Measurements from ENCODE around the gene FAIM2. TPM values are rescaled to one million over a fixed set of nuclear protein-coding genes. Genes with fewer than 3 reads are reported as not detected.

The FAIM2 gene
- 59.1 TPM for total RNA-seq

GRCh38 chr12:49903700-49904423 lies at the start of gene FAIM2:
TSS of gene FAIM2 (minus strand) at chr12:49903900. CDS start at chr12:49903792, 108 bp downstream.

GRCh38 chr12:49950273-49951251 lies 46.9 kb upstream of the FAIM2 start, which contains the start of gene AQP2:
TSS of gene AQP2 (plus strand) at chr12:49950737. CDS start at chr12:49950831, 94 bp downstream.

GRCh38 chr12:49842519-49843352 lies 61.0 kb downstream of the FAIM2 start, which contains the start of gene BCDIN3D:
TSS of gene BCDIN3D (minus strand) at chr12:49843106. CDS start at chr12:49843087, 19 bp downstream.

GRCh38 chr12:49828133-49829091 lies 75.3 kb downstream of the FAIM2 start, which contains the start of gene NCKAP5L:
TSS of gene NCKAP5L (minus strand) at chr12:49828413. CDS start at chr12:49804044, 24,369 bp downstream.

Other genes starting within 250 kb of the FAIM2 start
- 15.7 TPM for gene FMNL3, start 196.5 kb downstream of the FAIM2 start, total RNA-seq
- gene TMBIM6, start 162.3 kb downstream of the FAIM2 start, total RNA-seq, result 442 TPM
- 14.5 TPM for gene NCKAP5L, start 75.5 kb downstream of the FAIM2 start, total RNA-seq
- gene BCDIN3D, start 60.8 kb downstream of the FAIM2 start, total RNA-seq, result 6.2 TPM
- not detected for gene AQP2, start 46.8 kb upstream of the FAIM2 start, total RNA-seq
- gene AQP5, start 58.0 kb upstream of the FAIM2 start, total RNA-seq, result 0.92 TPM
- 0.46 TPM for gene AQP6, start 69.0 kb upstream of the FAIM2 start, total RNA-seq
- 37.8 TPM for gene RACGAP1, start 121.6 kb upstream of the FAIM2 start, total RNA-seq
- 31.1 TPM for gene ASIC1, start 153.7 kb upstream of the FAIM2 start, total RNA-seq
- gene SMARCD1, start 181.4 kb upstream of the FAIM2 start, total RNA-seq, result 50.3 TPM
- gene GPD1, start 200.1 kb upstream of the FAIM2 start, total RNA-seq, result 12.2 TPM
- 24.5 TPM for gene COX14, start 208.3 kb upstream of the FAIM2 start, total RNA-seq